HCT116 (cell line): ENCODE data around the gene C10orf62. TPM values are rescaled to one million over a fixed set of nuclear protein-coding genes. Genes with fewer than 3 reads are reported as not detected.

ENCODE experiments used
- ATAC-seq: fragments of 200-7000 bp; cut with Tn5 transposase; 2 replicates; pipeline ENCODE4 v1.9.1; 2020; ENCODE audit warnings: mild to moderate bottlenecking, moderate library complexity
- BruUV-seq: library from RNA; stranded (reverse); fragments of 400-500 nt; replicated peaks from 2 replicates; lab custom pipeline; 2021; lab: Mats Ljungman, UMichigan
- CTCF ChIA-PET: fragments of 300-600 bp; sonication (Branson Sonifier 250); formaldehyde crosslinking; loops from one replicate; lab custom pipeline; 2021; ENCODE audit warnings: antibody characterized with exemption; lab: Charles Lee
- POLR2A ChIA-PET: fragments of 300-600, 350-600 bp; sonication (Branson Sonifier 250); formaldehyde crosslinking; loops from one replicate; lab custom pipeline; 2021; ENCODE audit warnings: antibody characterized with exemption; lab: Charles Lee
- RAD21 ChIA-PET, 2 experiments: fragments of 300-600 bp; sonication (Branson Sonifier 250); formaldehyde crosslinking; loops; one replicate each; lab custom pipeline; 2023; ENCODE audit warnings: low total read pairs in 2 of 2; ENCODE audit not compliant: uncharacterized antibody in 2 of 2, unreplicated experiment in 2 of 2, low non-redundant PET in 1 of 2; lab: Charles Lee
- DNase-seq: peaks from one replicate; pipeline ENCODE4 v3.0.0-alpha.2; 2010; ENCODE audit warnings: low read depth, low spot score
- H2AFZ ChIP-seq: fragments of 200-600 bp; shearing (Covaris generic), sonication (generic); 2 replicates; pipeline ENCODE4 v1.6.1; 2017; ENCODE audit warnings: low read depth, mixed run types, mixed read lengths, antibody characterized with exemption, low read length; ENCODE audit not compliant: poor library complexity, severe bottlenecking
- H3K27ac ChIP-seq: 2 replicates; pipeline ENCODE4 v1.5.1; 2012; ENCODE audit warnings: low read depth, low read length
- H3K27me3 ChIP-seq: fragments of 200-600 bp; sonication (generic); 2 replicates; pipeline ENCODE4 v1.6.1; 2016; ENCODE audit warnings: mixed run types, low read length, mixed read lengths; ENCODE audit not compliant: insufficient read depth
- H3K36me3 ChIP-seq, 2 experiments: fragments of 200-500 bp in 1 of 2; fragments of 200-600 bp in 1 of 2; sonication (Bioruptor generic) in 1 of 2; sonication (generic) in 1 of 2; 2 replicates each; pipeline versions ENCODE4 v1.5.1 to v1.6.1; 2014 to 2016; ENCODE audit warnings: low read length in 2 of 2, inconsistent platforms in 1 of 2, mixed read lengths in 1 of 2, mixed run types in 1 of 2; ENCODE audit not compliant: insufficient read depth in 2 of 2, control insufficient read depth in 1 of 2
- H3K4me1 ChIP-seq, 2 experiments: fragments of 200-600 bp in 1 of 2; sonication (generic) in 1 of 2; 2 replicates each; pipeline versions ENCODE4 v1.5.1 to v1.6.1; 2012 to 2017; ENCODE audit warnings: low read length in 2 of 2, inconsistent platforms in 1 of 2, mild to moderate bottlenecking in 1 of 2, mixed read lengths in 1 of 2, mixed run types in 1 of 2, moderate library complexity in 1 of 2; ENCODE audit not compliant: insufficient read depth in 2 of 2, control insufficient read depth in 1 of 2
- H3K4me2 ChIP-seq: fragments of 200-600 bp; sonication (generic); 2 replicates; pipeline ENCODE4 v1.6.1; 2017; ENCODE audit warnings: mixed run types, low read length, mixed read lengths
- H3K4me3 ChIP-seq, 2 experiments: fragments of 200-600 bp in 1 of 2; sonication (generic) in 1 of 2; replicated peaks in 1 of 2; 2 replicates each; pipeline ENCODE4 v1.5.1; 2011 to 2016; ENCODE audit warnings: low read length in 2 of 2, control low read depth in 1 of 2, low read depth in 1 of 2, mild to moderate bottlenecking in 1 of 2, mixed read lengths in 1 of 2, mixed run types in 1 of 2
- H3K79me2 ChIP-seq: fragments of 200-600 bp; sonication (generic); 2 replicates; pipeline ENCODE4 v1.6.1; 2017; ENCODE audit warnings: mild to moderate bottlenecking, mixed run types, low read length, moderate library complexity, mixed read lengths; ENCODE audit not compliant: insufficient read depth
- H3K9ac ChIP-seq: fragments of 200-600 bp; sonication (generic); 2 replicates; pipeline ENCODE4 v1.6.1; 2016; ENCODE audit warnings: low read length, mixed read lengths
- H3K9me2 ChIP-seq: fragments of 200-600 bp; sonication (generic), shearing (Covaris generic); 2 replicates; pipeline ENCODE4 v1.6.1; 2017; ENCODE audit warnings: mixed run types, mild to moderate bottlenecking, moderate library complexity; ENCODE audit not compliant: insufficient read depth
- H3K9me3 ChIP-seq, 2 experiments: fragments of 200-500 bp in 1 of 2; fragments of 200-600 bp in 1 of 2; sonication (Bioruptor generic) in 1 of 2; sonication (generic) in 1 of 2; 2 replicates each; pipeline ENCODE4 v1.6.1; 2014 to 2017; ENCODE audit warnings: low read length in 2 of 2, mixed read lengths in 2 of 2, inconsistent platforms in 1 of 2, low read depth in 1 of 2, mild to moderate bottlenecking in 1 of 2, mixed run types in 1 of 2, moderate library complexity in 1 of 2; ENCODE audit not compliant: control insufficient read depth in 1 of 2, insufficient read depth in 1 of 2
- H4K20me1 ChIP-seq: fragments of 200-600 bp; sonication (generic), shearing (Covaris generic); 2 replicates; pipeline ENCODE4 v1.6.1; 2017; ENCODE audit warnings: mixed run types, mild to moderate bottlenecking, moderate library complexity; ENCODE audit not compliant: insufficient read depth
- CBX3 ChIP-seq: IDR thresholded peaks from 2 replicates; pipeline ENCODE4 v1.6.1; 2012; ENCODE audit warnings: low read depth
- EGR1 ChIP-seq: IDR thresholded peaks from 2 replicates; pipeline ENCODE4 v1.6.1; 2012; ENCODE audit warnings: low read depth
- ELF1 ChIP-seq: IDR thresholded peaks from 2 replicates; pipeline ENCODE4 v1.6.1; 2012; ENCODE audit warnings: low read depth, borderline replicate concordance
- EZH2phosphoT487 ChIP-seq: fragments of 200-600 bp; IDR thresholded peaks from 2 replicates; pipeline ENCODE4 v1.6.1; 2018; ENCODE audit warnings: antibody characterized with exemption, borderline replicate concordance
- FOSL1 ChIP-seq: IDR thresholded peaks from 2 replicates; pipeline ENCODE4 v1.6.1; 2012; ENCODE audit warnings: low read depth
- POLR2A ChIP-seq: IDR thresholded peaks from 2 replicates; pipeline ENCODE4 v1.7.0; 2011; ENCODE audit warnings: borderline replicate concordance; ENCODE audit not compliant: insufficient read depth, insufficient read length; ENCODE audit errors: extremely low read depth
- POLR2AphosphoS5 ChIP-seq: IDR thresholded peaks from 2 replicates; pipeline ENCODE4 v1.6.1; 2011; ENCODE audit warnings: mild to moderate bottlenecking, low read depth, low read length, moderate library complexity
- RAD21 ChIP-seq: IDR thresholded peaks from 2 replicates; pipeline ENCODE4 v1.6.1; 2012; ENCODE audit warnings: low read depth, mild to moderate bottlenecking
- SP1 ChIP-seq: IDR thresholded peaks from 2 replicates; pipeline ENCODE4 v1.6.1; 2012; ENCODE audit warnings: low read depth
- SRF ChIP-seq: IDR thresholded peaks from 2 replicates; pipeline ENCODE4 v1.6.1; 2012; ENCODE audit warnings: low read depth
- TCF7L2 ChIP-seq: IDR thresholded peaks from 2 replicates; pipeline ENCODE4 v1.7.0; 2011; ENCODE audit warnings: borderline replicate concordance, inconsistent platforms; ENCODE audit not compliant: insufficient read depth, insufficient read length; ENCODE audit errors: extremely low read depth
- ZFX ChIP-seq: fragments of 450-650 bp; IDR thresholded peaks from 2 replicates; pipeline ENCODE4 v1.6.1; 2017
- ZNF274 ChIP-seq: fragments of 200-500 bp; sonication (Bioruptor generic); IDR thresholded peaks from 2 replicates; pipeline ENCODE4 v1.6.1; 2014; ENCODE audit warnings: mild to moderate bottlenecking, low read depth, low read length, inconsistent platforms
- intact Hi-C: fragments of 100-400 bp; cut with micrococcal nuclease; formaldehyde crosslinking; loops from 2 replicates; pipeline ENCODE4 v1.10.0; 2022
- total RNA-seq: library from RNA; stranded (reverse); gene quantifications from one replicate; pipeline ENCODE4 v1.2.1, GENCODE V29; 2021; ENCODE audit not compliant: unreplicated experiment
- TF ChIP-seq, protein P1 (sequence below): IDR thresholded peaks from 2 replicates; pipeline ENCODE4 v1.6.1; 2012
- TF ChIP-seq, protein P2 (sequence below), 3 experiments: fragments of 200-600 bp in 1 of 3; sonication (generic) in 1 of 3; IDR thresholded peaks in 2 of 3; conservative IDR thresholded peaks in 1 of 3; 2 replicates each; pipeline ENCODE4 v1.5.1; 2012 to 2017; ENCODE audit warnings: low read depth in 2 of 3, low read length in 2 of 3, antibody characterized with exemption in 1 of 3, borderline replicate concordance in 1 of 3, control low read depth in 1 of 3, mild to moderate bottlenecking in 1 of 3, mixed read lengths in 1 of 3, mixed run types in 1 of 3, moderate library complexity in 1 of 3; ENCODE audit not compliant: insufficient read depth in 1 of 3
- TF ChIP-seq, protein P3 (sequence below): IDR thresholded peaks from 2 replicates; pipeline ENCODE4 v1.6.1; 2011; ENCODE audit warnings: mild to moderate bottlenecking, low read length, moderate library complexity; ENCODE audit not compliant: insufficient replicate concordance; ENCODE audit errors: extremely low read depth

C10orf62 gene
- total RNA-seq, 1 experiment from 2014 or later, result 0.32 TPM

DNA sequence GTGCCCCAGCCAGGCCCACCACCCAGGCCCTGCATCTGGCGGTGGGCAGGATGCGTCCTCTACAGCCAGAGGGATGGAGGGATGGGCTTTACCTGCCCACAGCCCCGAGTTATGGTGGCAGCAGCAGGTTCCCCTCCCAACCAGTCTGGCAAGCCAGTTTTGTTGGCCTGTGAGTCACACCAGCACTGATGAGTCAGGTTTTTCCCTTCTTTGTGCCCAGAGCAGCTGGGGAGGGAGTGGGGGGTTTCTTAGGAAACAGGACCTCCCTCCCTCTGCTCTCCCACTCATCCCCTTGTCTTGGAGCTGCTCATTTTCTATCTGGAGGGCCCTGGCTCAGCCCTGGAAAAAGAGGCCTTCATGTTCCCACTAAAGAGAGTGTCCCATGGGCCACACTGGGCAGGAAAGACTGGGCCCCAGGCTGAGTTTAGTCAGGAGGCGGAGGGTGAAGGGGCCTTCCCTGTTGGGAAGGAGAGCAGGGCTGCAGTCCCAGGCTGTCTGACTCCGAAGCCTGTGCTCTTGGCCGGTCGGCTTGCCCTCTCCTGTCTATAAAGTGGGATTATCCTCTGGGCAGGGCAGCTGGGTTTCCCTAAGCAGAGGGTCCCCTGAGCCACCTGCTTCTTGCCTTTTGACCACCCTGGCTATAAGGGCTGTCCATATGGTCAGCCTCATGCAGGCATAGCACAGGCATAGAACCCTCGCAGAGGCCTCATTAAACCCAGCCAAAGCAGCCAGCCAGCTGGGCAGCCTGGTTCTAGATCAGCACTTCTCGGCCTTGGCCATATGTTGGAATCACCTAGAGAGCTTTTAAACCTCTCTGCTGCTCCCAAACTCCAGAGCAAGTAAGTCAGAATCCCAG is 47.1 kb upstream of the C10orf62 start (continued):
- TF ChIP-seq RAD21 (no peak; the same call in 1 of the 2 replicates), ZFX (no peak), SP1 (peak; percentile 96), SRF (peak; percentile 77; the same call in 1 of the 2 replicates), EZH2phosphoT487 (no peak), POLR2AphosphoS5 (peak; percentile 58; the same call in 1 of the 2 replicates)

DNA sequence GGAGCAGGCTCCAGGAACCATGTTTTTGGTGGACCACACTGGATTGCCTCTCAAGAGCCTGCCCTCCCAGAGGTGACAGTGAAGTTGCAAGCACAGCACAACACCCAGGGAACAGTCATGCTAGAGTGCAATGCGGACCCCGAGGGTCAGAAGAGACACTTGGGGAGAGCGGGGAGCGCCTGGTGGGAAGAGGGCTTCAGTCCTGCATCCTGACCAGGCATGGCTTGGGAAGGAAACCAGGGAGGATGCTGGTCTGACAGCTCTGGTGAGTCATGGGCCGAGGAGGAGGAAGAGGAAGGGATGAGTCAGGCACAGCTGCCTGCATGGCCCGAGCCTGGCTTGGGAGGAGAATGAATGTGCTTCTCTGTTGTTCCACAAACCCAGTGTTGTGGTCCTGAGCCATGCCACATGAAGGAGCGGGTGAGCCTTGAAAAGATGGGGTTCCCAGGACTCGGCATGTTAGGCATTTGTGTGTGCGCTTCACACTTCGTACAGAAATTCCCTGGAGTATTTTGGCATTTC is 46.4 kb upstream of the C10orf62 start:
- H3K9me2 ChIP-seq, result no peaks in the 10 kb centered on the region
- peaks cover 6% of the 10 kb centered on the region; the same call in 1 of the 2 replicates for H3K79me2 ChIP-seq
- DNase-seq (peak; percentile 85), ATAC-seq (peak; percentile 77)
- intact Hi-C loops, result loop anchor here (2.0 kb wide), 2 partner anchors 32 to 44 kb away; partner anchors contain the start of genes MMS19 and UBTD1
- peak overlapping the region; percentile 72 for H3K9ac ChIP-seq
- peak overlapping the region; percentile 99 for H3K4me2 ChIP-seq
- no peaks in the 10 kb centered on the region for H3K27me3 ChIP-seq
- peak overlapping the region; percentile 98 for H3K27ac ChIP-seq
- POLR2A ChIA-PET, result no interaction called here
- CTCF ChIA-PET, result interaction anchor here (0.9 to 4.5 kb wide), 3 partner anchors 9 to 29 kb away, joined by 3 to 20 read pairs (median 4); partner anchors contain the start of gene ANKRD2
- no peak overlapping the region for H2AFZ ChIP-seq
- no peaks in the 10 kb centered on the region for H3K9me3 ChIP-seq
- no peaks in the 10 kb centered on the region for H3K36me3 ChIP-seq
- peak overlapping the region in 1 of 2 experiments; percentile 57; a peak in 2 of 4 replicates for H3K4me3 ChIP-seq
- peaks cover 53 to 63% of the 10 kb centered on the region in 2 experiments for H3K4me1 ChIP-seq
- no peaks in the 10 kb centered on the region for H4K20me1 ChIP-seq
- RAD21 ChIA-PET, result no interaction called here
- BruUV-seq, result no TSS peak
- TF ChIP-seq POLR2A (no peak), ZFX (no peak), TCF7L2 (peak; percentile 65), RAD21 (no peak), EGR1 (no peak), ELF1 (no peak), ZNF274 (no peak), CBX3 (peak; percentile 70; the same call in 1 of the 2 replicates), FOSL1 (peak; percentile 98)
- TF ChIP-seq, protein P1, sequence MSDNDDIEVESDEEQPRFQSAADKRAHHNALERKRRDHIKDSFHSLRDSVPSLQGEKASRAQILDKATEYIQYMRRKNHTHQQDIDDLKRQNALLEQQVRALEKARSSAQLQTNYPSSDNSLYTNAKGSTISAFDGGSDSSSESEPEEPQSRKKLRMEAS, result peak; percentile 93
- TF ChIP-seq, protein P2, sequence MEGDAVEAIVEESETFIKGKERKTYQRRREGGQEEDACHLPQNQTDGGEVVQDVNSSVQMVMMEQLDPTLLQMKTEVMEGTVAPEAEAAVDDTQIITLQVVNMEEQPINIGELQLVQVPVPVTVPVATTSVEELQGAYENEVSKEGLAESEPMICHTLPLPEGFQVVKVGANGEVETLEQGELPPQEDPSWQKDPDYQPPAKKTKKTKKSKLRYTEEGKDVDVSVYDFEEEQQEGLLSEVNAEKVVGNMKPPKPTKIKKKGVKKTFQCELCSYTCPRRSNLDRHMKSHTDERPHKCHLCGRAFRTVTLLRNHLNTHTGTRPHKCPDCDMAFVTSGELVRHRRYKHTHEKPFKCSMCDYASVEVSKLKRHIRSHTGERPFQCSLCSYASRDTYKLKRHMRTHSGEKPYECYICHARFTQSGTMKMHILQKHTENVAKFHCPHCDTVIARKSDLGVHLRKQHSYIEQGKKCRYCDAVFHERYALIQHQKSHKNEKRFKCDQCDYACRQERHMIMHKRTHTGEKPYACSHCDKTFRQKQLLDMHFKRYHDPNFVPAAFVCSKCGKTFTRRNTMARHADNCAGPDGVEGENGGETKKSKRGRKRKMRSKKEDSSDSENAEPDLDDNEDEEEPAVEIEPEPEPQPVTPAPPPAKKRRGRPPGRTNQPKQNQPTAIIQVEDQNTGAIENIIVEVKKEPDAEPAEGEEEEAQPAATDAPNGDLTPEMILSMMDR (IDR thresholded peaks at IDR 0.05 in 2 of 3, conservative IDR thresholded peaks at IDR 0.05 in 1 of 3; ENCODE audit: borderline replicate concordance in 1 of 3, insufficient read depth in 1 of 3, low read depth in 2 of 3, low read length in 2 of 3), result no peak
- TF ChIP-seq, protein P3, sequence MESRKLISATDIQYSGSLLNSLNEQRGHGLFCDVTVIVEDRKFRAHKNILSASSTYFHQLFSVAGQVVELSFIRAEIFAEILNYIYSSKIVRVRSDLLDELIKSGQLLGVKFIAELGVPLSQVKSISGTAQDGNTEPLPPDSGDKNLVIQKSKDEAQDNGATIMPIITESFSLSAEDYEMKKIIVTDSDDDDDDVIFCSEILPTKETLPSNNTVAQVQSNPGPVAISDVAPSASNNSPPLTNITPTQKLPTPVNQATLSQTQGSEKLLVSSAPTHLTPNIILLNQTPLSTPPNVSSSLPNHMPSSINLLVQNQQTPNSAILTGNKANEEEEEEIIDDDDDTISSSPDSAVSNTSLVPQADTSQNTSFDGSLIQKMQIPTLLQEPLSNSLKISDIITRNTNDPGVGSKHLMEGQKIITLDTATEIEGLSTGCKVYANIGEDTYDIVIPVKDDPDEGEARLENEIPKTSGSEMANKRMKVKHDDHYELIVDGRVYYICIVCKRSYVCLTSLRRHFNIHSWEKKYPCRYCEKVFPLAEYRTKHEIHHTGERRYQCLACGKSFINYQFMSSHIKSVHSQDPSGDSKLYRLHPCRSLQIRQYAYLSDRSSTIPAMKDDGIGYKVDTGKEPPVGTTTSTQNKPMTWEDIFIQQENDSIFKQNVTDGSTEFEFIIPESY, result no peak
